Stimulated activated CD8-positive, alpha-beta memory T cell treated with anti-CD3 and anti-CD28 coated beads, Interleukin-12 subunit alpha, Interleukin-12 subunit beta, amount 100 ng/mL, for 1 hour (primary cell): ENCODE measurements around the gene ARMC8.
A peak's percentile ranks its signal among the peaks of the same experiment; 100 is the strongest.
"Not testable (repeated sequence)": the region's sequence is repeated elsewhere in the genome, so short reads cannot be mapped to it uniquely, and the experiment has no call there.

ENCODE experiments used
- DNase-seq: peaks from one replicate; pipeline ENCODE4 v3.0.0-alpha.2; 2020; ENCODE audit warnings: low read depth

Gene ARMC8

DNA sequence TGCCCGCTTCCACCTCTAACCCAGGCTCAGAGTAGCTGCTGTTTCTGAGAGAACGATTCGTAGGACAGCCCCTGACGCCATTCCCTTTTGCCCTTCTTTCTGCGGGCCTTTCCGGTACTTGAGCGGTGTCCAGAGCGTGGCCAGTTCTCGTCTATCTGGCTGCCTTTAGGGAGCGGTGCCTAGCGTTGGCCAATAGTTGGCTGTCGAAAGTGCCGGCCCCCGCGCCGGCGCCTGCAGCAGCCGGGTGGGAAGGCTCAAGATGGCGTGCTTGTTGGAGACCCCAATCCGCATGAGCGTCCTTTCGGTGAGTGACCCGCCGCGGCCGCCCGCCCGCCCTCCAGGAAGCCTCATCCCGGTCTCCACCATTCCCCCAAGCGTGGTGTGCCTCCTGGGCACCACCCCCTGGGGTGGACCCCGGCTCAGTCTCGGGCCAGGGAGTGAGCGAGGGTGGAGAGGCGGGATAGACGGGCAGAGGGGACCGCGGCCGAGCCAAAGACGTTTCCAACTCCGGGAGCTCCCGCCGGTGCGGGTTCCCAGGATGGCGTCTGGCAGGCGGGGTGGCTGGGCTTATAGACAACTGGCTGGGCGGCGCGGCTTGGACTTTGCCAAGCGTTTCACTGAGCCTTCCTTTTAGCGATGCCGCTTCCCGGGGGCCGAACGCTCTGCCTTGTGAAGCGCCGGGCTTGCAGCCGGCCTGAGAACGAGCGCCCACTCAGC, at the start of gene ARMC8:
Gene ARMC8 (plus strand): TSS at position 6 of the 717 bp plus-strand sequence. CDS start 254 bp downstream, at position 260.
- DNase-seq = no peak

DNA sequence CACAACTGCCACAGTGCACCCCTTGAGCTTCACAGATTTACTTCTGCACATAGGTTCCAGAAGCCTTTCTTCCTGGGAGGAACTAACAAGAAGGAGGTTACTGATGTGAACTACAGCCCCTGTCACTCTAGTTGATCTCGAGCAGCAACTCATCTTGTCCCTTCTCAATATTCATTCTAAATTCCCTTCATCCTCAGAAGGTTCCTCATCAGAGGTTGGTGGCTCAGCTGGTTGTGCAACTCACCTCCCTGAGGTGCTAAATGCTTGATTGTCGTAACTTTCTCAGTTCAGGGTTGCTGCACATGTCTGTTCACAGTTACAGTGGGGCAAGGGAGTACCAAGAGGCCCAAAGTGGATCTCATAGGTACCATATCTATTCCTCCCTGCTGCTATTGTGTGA, 49.2 kb upstream of the ARMC8 start:
- no peak for DNase-seq

DNA sequence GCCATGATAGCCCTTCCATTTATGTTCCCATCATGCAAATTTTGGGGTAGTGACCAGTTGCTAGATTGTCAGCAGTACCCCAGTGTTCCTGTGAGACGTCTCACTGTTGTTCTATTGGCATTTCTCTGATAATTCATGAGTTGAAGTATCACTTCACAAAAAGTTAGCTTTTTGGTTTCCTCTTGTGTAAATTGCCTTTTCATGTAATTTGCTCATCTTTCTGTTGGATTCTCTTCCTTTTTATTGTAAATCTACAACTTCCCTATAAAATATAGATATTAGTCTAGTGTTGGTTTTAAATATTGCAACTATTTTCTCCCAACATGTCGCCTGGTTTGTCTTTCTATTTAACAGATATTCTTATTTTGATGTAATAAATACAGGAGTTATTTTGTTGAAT, 47.4 kb upstream of the ARMC8 start:
- DNase-seq = no peak

DNA sequence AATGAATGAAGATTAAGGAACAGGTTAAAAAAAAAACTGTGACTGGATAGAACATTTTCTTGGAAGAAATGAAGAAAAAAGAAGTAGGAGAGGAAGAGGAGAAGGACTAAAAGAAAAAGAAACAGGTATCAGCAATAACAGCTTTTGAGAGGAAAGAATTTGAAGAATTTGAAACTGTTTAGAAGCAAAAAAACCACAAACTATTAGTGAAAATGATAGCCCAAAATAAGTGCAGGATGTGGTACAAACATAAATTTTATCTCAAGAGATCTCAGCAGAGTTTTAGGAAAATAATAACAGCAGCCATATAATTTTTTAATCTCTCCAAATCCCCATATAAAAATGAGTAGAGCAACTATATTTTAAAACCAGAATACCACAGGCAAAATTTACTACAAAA, 46.2 kb upstream of the ARMC8 start:
- DNase-seq = no peak

DNA sequence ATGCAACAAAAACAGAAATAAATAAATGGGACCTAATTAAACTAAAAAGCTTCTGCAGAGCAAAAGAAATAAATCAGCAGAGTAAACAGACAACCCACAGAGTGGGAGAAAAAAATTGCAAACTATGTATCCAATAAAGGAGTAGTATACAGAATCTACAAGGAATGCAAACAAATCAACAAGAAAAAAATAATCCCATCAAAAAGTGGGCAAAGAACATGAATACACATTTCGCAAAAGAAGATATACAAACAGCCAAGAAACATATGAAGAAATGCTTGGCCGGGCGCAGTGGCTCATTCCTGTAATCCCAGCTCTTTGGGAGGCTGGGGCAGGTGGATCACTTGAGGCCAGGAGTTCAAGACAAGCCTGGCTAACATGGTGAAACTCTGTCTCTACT, 44.9 kb upstream of the ARMC8 start:
- not testable (repeated sequence) for DNase-seq

DNA sequence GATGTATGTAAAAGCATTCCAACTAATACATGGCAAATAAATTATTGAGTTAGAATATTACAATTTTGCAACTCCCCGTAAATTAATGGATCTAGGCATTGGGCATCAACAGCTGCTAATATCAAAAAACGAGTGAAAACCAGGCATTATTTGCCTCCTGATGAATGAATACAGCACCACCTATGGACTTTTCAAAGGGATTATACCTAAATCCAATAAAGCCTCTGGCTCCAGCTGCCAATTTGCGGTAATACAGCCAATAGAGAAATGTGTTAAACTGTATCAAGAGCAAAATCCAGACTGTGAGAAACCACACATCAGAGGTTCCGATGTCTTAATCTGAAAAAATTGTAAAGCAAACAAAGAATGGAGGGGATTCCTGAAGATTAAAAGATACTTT, 38.6 kb upstream of the ARMC8 start:
- DNase-seq = no peak

- DNase-seq = no peak
These were observed 32.6 kb upstream of the ARMC8 start for GRCh38 chr3:138154534-138154933.

- DNase-seq = no peak
These were observed 29.4 kb upstream of the ARMC8 start for GRCh38 chr3:138157743-138158142.

DNA sequence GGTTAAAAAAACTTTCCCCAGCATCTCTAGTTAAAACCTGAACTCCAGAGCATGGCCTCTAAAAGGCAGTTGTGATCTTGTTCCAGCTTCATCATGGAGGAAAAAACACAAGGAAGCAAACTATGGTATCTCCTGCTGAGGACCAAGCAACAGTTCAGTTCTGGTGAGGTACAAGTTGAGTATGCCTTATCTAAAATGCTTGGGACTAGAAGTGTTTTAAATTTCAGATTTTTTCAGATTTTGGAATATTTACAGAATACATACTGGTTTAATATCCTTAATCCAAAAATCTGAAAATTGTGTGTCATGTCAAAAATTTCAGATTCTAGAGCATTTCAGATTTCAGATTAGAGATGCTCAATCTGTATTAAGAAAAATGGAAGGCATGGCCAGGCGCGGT, 22.0 kb upstream of the ARMC8 start:
- DNase-seq = no peak

GRCh38 chr3:138172625-138173024, 14.5 kb upstream of the ARMC8 start:
- DNase-seq = no peak

DNA sequence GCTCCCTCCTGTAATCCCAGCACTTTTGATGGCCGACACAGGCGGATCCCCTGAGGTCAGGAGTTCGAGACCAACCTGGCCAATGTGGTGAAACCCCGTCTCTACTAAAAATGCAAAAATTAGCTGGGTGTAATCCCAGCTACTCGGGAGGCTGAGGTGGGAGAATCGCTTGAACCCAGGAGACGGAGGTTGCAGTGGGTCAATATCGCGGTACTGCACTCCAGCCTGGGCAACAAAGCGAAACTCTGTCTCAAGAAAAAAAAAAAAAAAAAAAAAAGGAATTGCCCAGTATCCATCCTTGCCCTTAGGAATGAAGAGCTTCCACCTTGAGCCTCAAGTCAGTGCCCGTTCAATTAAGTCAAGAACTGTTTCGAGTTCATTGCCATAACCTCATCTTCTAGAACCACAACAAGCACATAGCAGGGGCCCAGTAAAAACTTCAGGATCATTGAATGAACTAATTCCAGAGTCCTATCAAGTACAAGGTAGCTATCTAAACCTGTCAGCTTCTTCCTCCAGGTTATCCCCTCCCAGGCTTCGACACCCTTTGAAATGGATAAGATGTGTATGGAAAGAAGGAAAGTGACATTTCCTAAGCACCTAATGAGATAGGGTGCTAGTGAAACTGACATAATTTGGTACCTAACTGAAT, 13.2 kb upstream of the ARMC8 start:
- DNase-seq = no peak

- peak; percentile 60 for DNase-seq
These were observed 12.5 kb upstream of the ARMC8 start, which contains the start of gene DBR1 for GRCh38 chr3:138174421-138175131. DBR1 (minus strand) TSS chr3:138174921; CDS start chr3:138174795, 126 bp downstream.

- no peak for DNase-seq
These were observed 6.6 kb upstream of the ARMC8 start for GRCh38 chr3:138180375-138181029.

DNA sequence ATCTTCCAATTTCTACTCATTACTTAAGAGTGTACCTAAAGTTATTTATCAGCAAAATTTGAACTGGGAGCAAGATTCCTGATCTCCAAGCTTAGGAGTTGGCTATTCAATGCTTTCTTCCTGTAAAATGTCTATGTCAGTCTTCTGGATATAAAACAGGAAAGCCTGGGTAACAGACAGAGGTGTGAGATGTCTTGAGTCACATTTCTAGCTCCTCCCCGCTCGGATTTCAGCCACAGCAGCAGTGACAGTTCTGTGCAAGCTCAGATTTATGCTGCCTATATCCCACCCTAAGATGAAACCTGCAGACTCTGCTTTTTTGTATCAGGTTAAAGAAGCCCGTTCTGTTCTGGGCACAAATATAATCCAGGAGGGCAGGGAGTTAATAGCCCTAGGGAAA, 2.1 kb upstream of the ARMC8 start:
- no peak for DNase-seq

- no peak for DNase-seq
These were observed 880 bp upstream of the ARMC8 start for GRCh38 chr3:138186221-138186620.

DNA sequence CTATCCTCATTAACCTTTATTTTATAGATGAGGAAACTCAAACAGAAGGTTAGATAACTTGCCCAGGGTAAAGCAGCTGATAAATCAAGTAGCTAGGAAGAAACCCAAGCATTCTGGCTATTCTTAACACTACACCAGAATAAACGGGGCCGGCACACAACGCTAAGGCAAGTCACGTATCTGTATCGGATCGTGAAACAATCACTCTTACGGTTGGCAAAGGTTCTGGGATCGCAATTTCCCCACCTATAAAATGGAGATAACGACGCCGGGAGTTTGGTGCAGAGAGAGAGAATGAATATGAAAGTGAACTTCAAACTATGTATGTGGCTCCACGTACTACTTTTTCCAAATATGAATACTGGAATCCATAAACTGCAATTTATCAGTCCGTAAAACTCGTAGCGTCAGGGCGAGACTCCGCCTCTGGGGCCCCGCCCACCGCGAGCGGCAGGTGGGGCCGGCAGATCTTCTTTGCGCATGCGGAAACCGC, 252 bp upstream of the ARMC8 start:
- peak; percentile 78 for DNase-seq

DNA sequence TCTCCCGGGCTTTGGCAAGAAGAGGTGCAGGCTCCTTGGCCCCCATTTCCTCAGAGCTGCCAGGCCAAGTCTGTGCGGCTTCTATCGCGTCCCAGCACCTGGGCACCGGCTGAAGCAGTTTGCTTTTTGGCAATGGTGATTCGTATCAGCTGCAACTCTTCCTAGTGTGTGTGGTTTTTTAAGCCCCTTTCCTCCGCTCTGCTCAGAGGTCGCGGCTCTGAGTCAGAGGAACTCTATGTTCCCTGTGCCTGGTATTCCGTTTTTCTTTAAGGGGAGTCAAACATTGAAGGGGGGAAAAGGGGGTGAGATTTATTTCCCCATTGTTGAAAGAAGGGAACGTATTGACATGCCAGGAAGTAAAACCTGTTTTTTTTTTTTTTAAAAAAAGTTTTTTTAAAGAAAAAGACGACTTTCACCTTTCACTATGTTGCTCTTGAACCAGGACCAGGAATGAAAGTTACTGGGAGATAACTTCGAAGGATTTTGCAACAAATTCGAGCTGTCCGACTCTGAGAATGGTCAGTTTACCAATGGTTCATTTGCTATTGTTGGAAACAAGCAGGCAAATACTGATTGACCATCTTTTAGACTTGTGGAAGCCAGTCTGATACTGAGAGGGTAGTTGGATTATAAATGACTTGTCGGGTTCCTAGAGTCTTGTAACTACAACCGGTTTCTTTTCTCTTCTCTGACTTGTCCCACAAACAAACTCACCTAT, 1.1 kb downstream of the ARMC8 start:
- no peak for DNase-seq

DNA sequence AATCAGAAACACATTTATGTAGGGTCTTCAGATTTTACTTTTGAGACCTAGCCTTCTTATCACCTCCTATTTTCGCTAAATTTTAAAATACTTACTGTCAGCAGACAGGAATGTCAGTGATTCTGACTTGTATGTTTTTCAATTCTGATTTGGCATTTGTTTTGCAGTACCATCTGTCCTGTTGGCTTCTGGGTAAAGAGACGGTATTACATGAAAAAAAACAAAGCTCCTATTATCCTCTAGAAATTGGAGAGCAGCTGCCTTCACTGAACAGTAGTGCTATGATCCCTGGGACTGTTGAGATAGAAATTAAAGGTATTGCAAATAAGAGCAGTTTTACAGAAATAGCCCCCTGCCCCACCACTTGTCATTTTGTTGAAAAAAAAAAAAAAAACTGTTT, 8.4 kb downstream of the ARMC8 start:
- no peak for DNase-seq

- no peak for DNase-seq
These were observed 8.9 kb downstream of the ARMC8 start for GRCh38 chr3:138196023-138196422.

GRCh38 chr3:138197058-138197457, 10.0 kb downstream of the ARMC8 start:
- DNase-seq = no peak

DNA sequence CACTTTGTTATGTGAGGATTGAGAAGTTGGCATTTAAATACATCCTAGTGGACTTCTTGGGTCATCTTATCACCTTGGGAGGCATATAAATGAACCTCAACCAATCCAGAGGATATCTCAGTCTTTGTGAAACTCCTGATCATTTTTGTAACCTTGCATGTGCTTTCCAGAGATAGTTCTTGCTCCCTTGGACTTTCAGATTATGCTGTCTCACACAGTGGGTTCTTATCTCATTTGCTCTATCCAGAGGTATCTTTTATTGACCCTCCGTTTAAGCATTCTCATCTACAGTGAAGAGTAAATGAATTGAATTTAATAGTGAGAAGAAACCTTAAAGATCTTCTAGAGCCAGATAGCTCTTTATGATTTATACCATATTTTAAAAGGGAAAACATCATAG, 10.4 kb downstream of the ARMC8 start:
- DNase-seq = no peak

DNA sequence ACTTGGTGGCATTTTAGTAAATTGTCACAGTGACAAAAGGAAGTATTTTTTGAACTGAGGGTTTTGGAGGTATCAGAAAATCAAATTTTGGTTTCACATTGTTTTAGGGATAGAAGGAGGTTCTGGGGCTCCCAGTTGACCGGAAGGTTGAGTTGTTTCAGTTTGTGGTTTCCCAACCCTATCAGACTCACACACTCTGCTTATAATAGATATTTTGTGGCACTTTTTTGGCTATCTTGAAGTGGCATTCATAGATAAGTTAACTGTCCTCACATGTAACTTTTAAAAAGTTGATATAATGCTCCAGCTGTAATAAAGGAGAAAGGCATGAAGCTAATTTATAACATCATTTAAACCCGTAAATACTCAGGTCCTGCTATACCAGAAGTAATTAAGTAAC, 12.8 kb downstream of the ARMC8 start:
- DNase-seq = no peak
